DOHH2 (cell line): Measurements from ENCODE around the gene PPP4R4.

ENCODE experiments used
- H3F3A ChIP-seq: fragments of 200-600 bp; sonication (generic), shearing (Covaris generic); 2 replicates; pipeline ENCODE4 v1.6.0; 2016; ENCODE audit warnings: antibody characterized with exemption, mild to moderate bottlenecking; ENCODE audit not compliant: control insufficient read depth, insufficient read depth
- H3K27ac ChIP-seq: fragments of 200-600 bp; sonication (generic); 2 replicates; pipeline ENCODE4 v1.5.1; 2014; ENCODE audit warnings: low read depth, mild to moderate bottlenecking, low read length, moderate library complexity
- H3K27me3 ChIP-seq: fragments of 200-600 bp; sonication (generic); 2 replicates; pipeline ENCODE4 v1.6.1; 2014; ENCODE audit warnings: mild to moderate bottlenecking, low read length, mixed read lengths; ENCODE audit not compliant: control insufficient read depth
- H3K36me3 ChIP-seq: fragments of 200-600 bp; sonication (generic); 2 replicates; pipeline ENCODE4 v1.6.1; 2014; ENCODE audit warnings: mild to moderate bottlenecking, low read length, moderate library complexity, mixed read lengths; ENCODE audit not compliant: control insufficient read depth
- H3K4me1 ChIP-seq: fragments of 200-600 bp; sonication (generic); 2 replicates; pipeline ENCODE4 v1.6.1; 2014; ENCODE audit warnings: mild to moderate bottlenecking, low read length, mixed read lengths; ENCODE audit not compliant: control insufficient read depth
- H3K4me2 ChIP-seq: fragments of 200-600 bp; sonication (generic); 2 replicates; pipeline ENCODE4 v1.6.0; 2014; ENCODE audit warnings: mild to moderate bottlenecking, low read length, moderate library complexity
- H3K4me3 ChIP-seq: fragments of 200-600 bp; sonication (generic); 2 replicates; pipeline ENCODE4 v1.5.1; 2014; ENCODE audit warnings: mild to moderate bottlenecking, low read length, mixed read lengths
- H3K79me2 ChIP-seq: fragments of 200-600 bp; sonication (generic); 2 replicates; pipeline ENCODE4 v1.6.1; 2014; ENCODE audit warnings: mild to moderate bottlenecking, low read length, mixed read lengths; ENCODE audit not compliant: control insufficient read depth
- H3K9me2 ChIP-seq: fragments of 200-600 bp; sonication (generic); replicated peaks from 2 replicates; pipeline ENCODE4 v1.6.1; 2014; ENCODE audit warnings: mild to moderate bottlenecking, low read length, mixed read lengths; ENCODE audit not compliant: control insufficient read depth
- H3K9me3 ChIP-seq: fragments of 200-600 bp; sonication (generic); 2 replicates; pipeline ENCODE4 v1.6.1; 2014; ENCODE audit warnings: antibody characterized with exemption, low read length, mixed read lengths; ENCODE audit not compliant: control insufficient read depth, insufficient read depth
- H4K20me1 ChIP-seq: fragments of 200-600 bp; sonication (generic); 2 replicates; pipeline ENCODE4 v1.6.0; 2014; ENCODE audit warnings: low read depth, mild to moderate bottlenecking, antibody characterized with exemption, low read length, moderate library complexity; ENCODE audit not compliant: control insufficient read depth, insufficient read depth
- EZH2phosphoT487 ChIP-seq: fragments of 200-600 bp; sonication (generic); IDR thresholded peaks from 2 replicates; pipeline ENCODE4 v1.6.1; 2017; ENCODE audit warnings: borderline replicate concordance, mild to moderate bottlenecking, antibody characterized with exemption, low read length, moderate library complexity, mixed read lengths
- TF ChIP-seq, protein P1 (sequence below): fragments of 200-600 bp; sonication (generic); IDR thresholded peaks from one replicate; pipeline ENCODE4 v1.5.1; 2014; ENCODE audit warnings: antibody characterized with exemption, mild to moderate bottlenecking, low read depth, low read length; ENCODE audit not compliant: poor library complexity, severe bottlenecking

PPP4R4 gene

DNA sequence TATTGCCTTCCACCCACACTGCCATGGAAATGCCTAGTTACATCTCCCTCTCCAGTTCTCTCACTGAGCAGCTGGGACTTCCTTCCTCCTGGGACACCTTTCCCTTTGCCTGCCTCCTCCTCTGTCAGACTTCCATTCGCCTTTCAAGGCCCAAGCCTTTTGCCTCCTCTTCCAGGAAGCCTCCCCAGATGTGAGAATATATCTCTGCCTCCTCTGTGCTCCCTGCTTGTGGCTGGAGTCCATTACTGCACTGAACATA lies 47.8 kb upstream of the PPP4R4 start:
- no peak overlapping the region for H3K27ac ChIP-seq
- no peak overlapping the region for H3K4me2 ChIP-seq
- no peaks in the 10 kb centered on the region for H3K36me3 ChIP-seq
- H3K9me2 ChIP-seq = no peaks in the 10 kb centered on the region
- no peaks in the 10 kb centered on the region for H4K20me1 ChIP-seq
- no peaks in the 10 kb centered on the region for H3K9me3 ChIP-seq
- H3K79me2 ChIP-seq = no peaks in the 10 kb centered on the region
- H3K4me3 ChIP-seq = no peak overlapping the region
- TF ChIP-seq EZH2phosphoT487 = no peak
- TF ChIP-seq, protein P1, sequence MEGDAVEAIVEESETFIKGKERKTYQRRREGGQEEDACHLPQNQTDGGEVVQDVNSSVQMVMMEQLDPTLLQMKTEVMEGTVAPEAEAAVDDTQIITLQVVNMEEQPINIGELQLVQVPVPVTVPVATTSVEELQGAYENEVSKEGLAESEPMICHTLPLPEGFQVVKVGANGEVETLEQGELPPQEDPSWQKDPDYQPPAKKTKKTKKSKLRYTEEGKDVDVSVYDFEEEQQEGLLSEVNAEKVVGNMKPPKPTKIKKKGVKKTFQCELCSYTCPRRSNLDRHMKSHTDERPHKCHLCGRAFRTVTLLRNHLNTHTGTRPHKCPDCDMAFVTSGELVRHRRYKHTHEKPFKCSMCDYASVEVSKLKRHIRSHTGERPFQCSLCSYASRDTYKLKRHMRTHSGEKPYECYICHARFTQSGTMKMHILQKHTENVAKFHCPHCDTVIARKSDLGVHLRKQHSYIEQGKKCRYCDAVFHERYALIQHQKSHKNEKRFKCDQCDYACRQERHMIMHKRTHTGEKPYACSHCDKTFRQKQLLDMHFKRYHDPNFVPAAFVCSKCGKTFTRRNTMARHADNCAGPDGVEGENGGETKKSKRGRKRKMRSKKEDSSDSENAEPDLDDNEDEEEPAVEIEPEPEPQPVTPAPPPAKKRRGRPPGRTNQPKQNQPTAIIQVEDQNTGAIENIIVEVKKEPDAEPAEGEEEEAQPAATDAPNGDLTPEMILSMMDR = no peak
- H3K4me1 ChIP-seq = peaks cover 17% of the 10 kb centered on the region
- peaks cover 12% of the 10 kb centered on the region for H3K27me3 ChIP-seq
- no peaks in the 10 kb centered on the region for H3F3A ChIP-seq

- H3K36me3 ChIP-seq = no peaks in the 10 kb centered on the region
- TF ChIP-seq, protein P1 = no peak
- no peak for TF ChIP-seq EZH2phosphoT487
- no peak overlapping the region for H3K27ac ChIP-seq
- no peaks in the 10 kb centered on the region for H3K9me2 ChIP-seq
- no peaks in the 10 kb centered on the region for H3F3A ChIP-seq
- no peak overlapping the region for H3K4me3 ChIP-seq
- H3K4me1 ChIP-seq = peaks cover 17% of the 10 kb centered on the region
- no peaks in the 10 kb centered on the region for H3K9me3 ChIP-seq
- H3K4me2 ChIP-seq = no peak overlapping the region
- no peaks in the 10 kb centered on the region for H4K20me1 ChIP-seq
- H3K79me2 ChIP-seq = no peaks in the 10 kb centered on the region
- peaks cover 12% of the 10 kb centered on the region for H3K27me3 ChIP-seq
These were observed 47.3 kb upstream of the PPP4R4 start for GRCh38 chr14:94126800-94127199.

- no peaks in the 10 kb centered on the region for H3K79me2 ChIP-seq
- no peaks in the 10 kb centered on the region for H3K9me2 ChIP-seq
- H3F3A ChIP-seq = no peaks in the 10 kb centered on the region
- H3K27ac ChIP-seq = no peak overlapping the region
- no peaks in the 10 kb centered on the region for H3K36me3 ChIP-seq
- no peaks in the 10 kb centered on the region for H4K20me1 ChIP-seq
- no peak overlapping the region for H3K4me3 ChIP-seq
- TF ChIP-seq EZH2phosphoT487 = no peak
- TF ChIP-seq, protein P1 = no peak
- no peaks in the 10 kb centered on the region for H3K9me3 ChIP-seq
- no peak overlapping the region for H3K4me2 ChIP-seq
- H3K27me3 ChIP-seq = peaks cover 12% of the 10 kb centered on the region
- H3K4me1 ChIP-seq = peaks cover 17% of the 10 kb centered on the region
These were observed 46.8 kb upstream of the PPP4R4 start for GRCh38 chr14:94127330-94127729.
